RPMI7951 (cell line): Measurements from ENCODE around the gene MEIOB. TPM values are rescaled to one million over a fixed set of nuclear protein-coding genes. Genes with fewer than 3 reads are reported as not detected.
A peak's percentile ranks its signal among the peaks of the same experiment; 100 is the strongest.
"Not testable (repeated sequence)": the region's sequence is repeated elsewhere in the genome, so short reads cannot be mapped to it uniquely, and the experiment has no call there.

Source experiments
- DNase-seq: peaks from one replicate; pipeline ENCODE4 v3.0.0-alpha.2; 2012; ENCODE audit warnings: low read depth
- total RNA-seq: library from RNA; depleted of rRNA; stranded (reverse); fragments of >200 nt; shearing (Covaris generic); gene quantifications from 2 replicates; pipeline ENCODE4 v1.2.3, GENCODE V29; 2014

MEIOB gene
- total RNA-seq, 1 experiment from 2014 or later: not detected

- no peak for DNase-seq
Observed at GRCh38 chr16:1815461-1815860, 56.5 kb downstream of the MEIOB start.

GRCh38 chr16:1812732-1813163, 59.2 kb downstream of the MEIOB start:
- DNase-seq: peak; percentile 38

- DNase-seq: no peak
Observed at GRCh38 chr16:1810536-1810935, 61.4 kb downstream of the MEIOB start.

GRCh38 chr16:1810106-1810505, 61.9 kb downstream of the MEIOB start:
- DNase-seq: no peak

GRCh38 chr16:1809281-1809801, 62.6 kb downstream of the MEIOB start:
- DNase-seq: no peak

- DNase-seq: no peak
Observed at GRCh38 chr16:1808691-1809090, 63.3 kb downstream of the MEIOB start.

GRCh38 chr16:1807626-1808025, 64.3 kb downstream of the MEIOB start:
- DNase-seq: no peak

GRCh38 chr16:1800701-1801100, 71.3 kb downstream of the MEIOB start:
- peak; percentile 59 for DNase-seq

- not testable (repeated sequence) for DNase-seq
Observed at GRCh38 chr16:1799263-1799662, 72.7 kb downstream of the MEIOB start.

- no peak for DNase-seq
Observed at GRCh38 chr16:1794908-1795666, 76.9 kb downstream of the MEIOB start.

GRCh38 chr16:1794221-1794871, 77.6 kb downstream of the MEIOB start:
- no peak for DNase-seq

GRCh38 chr16:1793578-1794220, 78.3 kb downstream of the MEIOB start, which contains the start of gene IGFALS:
Gene IGFALS, minus strand, starts transcription at chr16:1793705. Its CDS starts 53 bp downstream, at chr16:1793652.
- DNase-seq: no peak

GRCh38 chr16:1792836-1793577, 79.0 kb downstream of the MEIOB start:
- DNase-seq: no peak

GRCh38 chr16:1791943-1792812, 79.8 kb downstream of the MEIOB start:
- no peak for DNase-seq

- no peak for DNase-seq
Observed at GRCh38 chr16:1791256-1791942, 80.6 kb downstream of the MEIOB start.

GRCh38 chr16:1790611-1791255, 81.2 kb downstream of the MEIOB start:
- DNase-seq: no peak

- DNase-seq: no peak
Observed at GRCh38 chr16:1790261-1790610, 81.7 kb downstream of the MEIOB start.

- no peak for DNase-seq
Observed at GRCh38 chr16:1789643-1790045, 82.3 kb downstream of the MEIOB start.

- DNase-seq: no peak
Observed at GRCh38 chr16:1788708-1789100, 83.3 kb downstream of the MEIOB start.
